ENCODE results near the gene PPFIA2.
"Not testable (repeated sequence)": the region's sequence is repeated elsewhere in the genome, so short reads cannot be mapped to it uniquely, and the experiment has no call there.

Gene PPFIA2

DNA sequence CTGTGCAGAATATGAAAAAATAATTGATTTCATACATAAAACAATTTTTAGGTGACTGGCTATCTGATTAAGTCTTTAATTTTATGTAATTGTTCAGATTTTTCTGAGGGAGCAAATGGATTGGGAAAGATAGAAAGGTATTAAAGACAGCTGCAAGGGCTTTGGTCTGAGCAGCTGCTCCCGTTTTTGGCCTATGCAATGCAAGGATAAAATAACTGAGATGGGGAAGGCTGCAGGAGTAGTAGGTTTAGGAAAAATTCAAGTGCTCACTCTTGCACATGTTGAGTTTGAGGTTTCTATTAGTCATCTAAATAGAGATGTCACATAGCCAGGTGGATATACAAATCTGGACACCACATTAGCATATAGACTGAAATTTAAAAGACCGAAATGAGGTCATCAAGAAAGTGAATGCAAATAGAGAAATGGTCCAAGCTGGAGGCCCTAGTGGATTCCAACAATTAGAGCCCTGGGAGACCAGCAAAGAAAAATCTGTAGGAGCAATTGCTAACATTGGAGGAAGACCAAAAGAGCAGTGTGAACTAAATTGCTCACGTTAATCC lies 144.0 kb downstream of the PPFIA2 start:
- Mint-ChIP-seq H3K36me3 (ENCODE audit: low read depth) (no peaks in the 10 kb centered on the region), H3K27me3 (no peaks in the 10 kb centered on the region), H3K9me3 (no peaks in the 10 kb centered on the region), H3K4me1 (no peaks in the 10 kb centered on the region), H3K4me3 (no peak overlapping the region), H3K27ac (no peak overlapping the region)
- ATAC-seq, result no peak
- no peak for DNase-seq

DNA sequence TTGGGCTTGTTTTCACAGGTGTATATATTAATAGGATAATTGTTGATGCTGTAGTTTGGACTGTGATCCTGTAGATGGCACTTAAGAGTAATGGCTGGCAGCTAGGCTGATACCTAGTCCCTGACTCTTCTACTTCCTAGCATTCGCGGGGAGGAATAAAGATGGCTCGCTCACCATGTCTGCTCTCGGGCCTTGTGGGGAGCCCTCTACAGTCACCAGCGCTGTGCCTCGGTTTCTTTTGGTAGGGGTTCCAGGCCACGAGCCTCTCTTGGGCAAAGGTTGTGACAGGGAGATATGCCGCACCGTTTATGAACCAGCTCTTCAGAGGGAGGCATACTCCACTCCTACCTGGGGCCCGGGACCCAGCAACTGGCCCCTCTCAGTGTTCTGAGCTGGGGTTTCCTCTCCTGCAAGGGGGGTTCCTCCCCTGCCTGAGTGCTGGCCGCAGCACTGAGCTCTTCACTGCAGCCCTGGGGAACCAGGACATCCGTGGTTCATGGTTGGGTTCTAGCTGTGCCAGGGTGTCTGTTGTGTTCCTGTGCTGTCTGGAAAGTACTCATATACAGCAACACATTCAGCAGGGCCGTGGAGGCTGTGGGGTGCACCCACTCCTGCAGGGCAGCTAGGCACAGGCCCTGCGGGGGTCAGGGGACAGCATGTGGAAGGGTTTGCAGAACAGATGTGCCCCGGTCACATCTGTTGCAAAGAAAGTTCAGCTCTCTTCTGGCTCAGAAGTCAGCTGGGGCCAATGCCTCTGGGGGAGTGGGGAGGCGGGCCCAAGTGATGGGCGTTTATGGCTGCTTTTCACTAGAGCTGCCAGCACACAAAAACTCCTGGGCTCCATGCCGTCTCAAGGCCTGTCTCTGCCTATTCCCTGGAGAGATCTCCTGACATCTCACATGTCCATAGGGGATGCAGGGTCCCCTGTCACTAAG lies 147.9 kb downstream of the PPFIA2 start:
- no peak for ATAC-seq

DNA sequence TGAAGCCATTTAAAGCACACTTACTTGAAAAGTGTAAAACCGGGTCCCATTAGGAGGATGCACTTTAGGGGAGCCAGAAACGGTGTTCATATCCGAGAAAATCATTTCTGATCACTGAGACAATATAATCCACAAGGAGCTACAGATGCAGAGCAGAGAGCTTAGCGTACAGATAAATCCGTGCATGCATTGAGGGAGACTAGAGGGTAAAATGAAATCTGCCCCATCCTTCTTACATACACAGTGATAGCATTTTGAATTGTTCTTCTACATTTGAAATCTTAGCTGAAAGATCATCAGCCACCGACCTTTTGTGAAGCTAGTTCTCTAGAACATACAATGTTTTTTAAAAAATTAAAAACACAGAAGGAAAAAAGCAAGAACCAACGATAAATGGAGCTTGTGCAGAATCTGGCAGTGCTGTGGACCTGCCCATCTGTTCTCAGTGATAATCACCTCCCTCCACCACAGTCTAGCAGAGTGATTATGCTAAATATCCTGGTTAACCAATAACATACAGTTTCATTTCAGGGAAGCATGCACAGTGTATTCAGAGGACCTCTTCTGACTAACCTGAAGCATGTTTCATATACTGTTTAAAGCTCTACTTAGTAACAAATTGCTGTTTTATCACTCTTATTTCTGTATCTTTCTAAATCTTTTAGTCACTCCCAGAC lies 161.1 kb downstream of the PPFIA2 start:
- ATAC-seq, result no peak
- H3K4me1 Mint-ChIP-seq, result no peaks in the 10 kb centered on the region
- no peak for DNase-seq
- no peak overlapping the region for H3K27ac Mint-ChIP-seq
- H3K4me3 Mint-ChIP-seq, result no peak overlapping the region
- H3K27me3 Mint-ChIP-seq, result no peaks in the 10 kb centered on the region
- H3K36me3 Mint-ChIP-seq (ENCODE audit: low read depth), result no peaks in the 10 kb centered on the region
- H3K9me3 Mint-ChIP-seq, result no peaks in the 10 kb centered on the region

More for the DNA sequence above, 147.9 kb downstream of the PPFIA2 start:
- H3K27me3 Mint-ChIP-seq, result no peaks in the 10 kb centered on the region
- no peaks in the 10 kb centered on the region for H3K9me3 Mint-ChIP-seq
- no peaks in the 10 kb centered on the region for H3K4me1 Mint-ChIP-seq
- H3K27ac Mint-ChIP-seq, result no peak overlapping the region
- no peak overlapping the region for H3K4me3 Mint-ChIP-seq
- DNase-seq, result no peak
- H3K36me3 Mint-ChIP-seq (ENCODE audit: low read depth), result no peaks in the 10 kb centered on the region

DNA sequence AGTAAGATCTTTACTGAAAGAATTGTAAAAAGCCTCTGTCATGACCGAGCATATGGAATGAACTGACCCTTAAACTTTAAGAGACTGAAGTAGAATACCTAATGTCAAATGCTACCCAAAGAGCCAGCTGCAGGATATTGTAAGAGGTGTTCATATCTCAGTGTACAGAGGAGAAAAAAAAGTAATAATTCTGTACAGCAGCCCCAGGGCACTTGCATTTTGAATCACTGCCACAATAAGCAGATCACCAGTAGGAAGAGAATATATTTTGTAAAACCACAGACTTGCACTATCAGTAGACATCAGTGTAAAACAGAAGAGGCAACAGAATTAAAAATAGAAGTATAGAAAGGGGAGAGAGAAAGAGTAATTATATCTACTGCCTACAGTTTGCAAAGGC lies 162.6 kb downstream of the PPFIA2 start:
- Mint-ChIP-seq H3K27ac (no peak overlapping the region), H3K4me3 (no peak overlapping the region), H3K4me1 (no peaks in the 10 kb centered on the region), H3K9me3 (no peaks in the 10 kb centered on the region), H3K27me3 (no peaks in the 10 kb centered on the region), H3K36me3 (ENCODE audit: low read depth) (no peaks in the 10 kb centered on the region)
- ATAC-seq (no peak), DNase-seq (no peak)

DNA sequence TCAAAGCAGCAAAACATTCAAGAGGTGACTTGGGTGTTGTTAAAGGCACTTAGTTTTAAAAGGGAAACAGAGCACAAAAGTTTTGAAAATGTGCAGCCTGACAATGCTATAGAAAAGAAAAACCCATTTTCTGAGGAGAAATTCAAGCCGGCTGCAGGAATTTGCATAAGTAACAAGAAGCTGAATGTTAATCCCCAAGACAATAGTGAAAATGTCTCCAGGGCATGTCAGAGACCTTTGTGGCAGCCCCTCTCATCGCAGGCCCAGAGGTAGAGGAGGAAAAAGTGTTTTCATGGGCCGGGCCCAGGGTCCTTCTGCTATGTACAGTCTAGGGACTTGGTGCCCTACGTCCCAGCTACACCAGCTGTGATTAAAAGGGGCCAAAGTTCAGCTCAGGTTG lies 167.9 kb downstream of the PPFIA2 start:
- ATAC-seq (no peak), DNase-seq (no peak)
- Mint-ChIP-seq H3K36me3 (ENCODE audit: low read depth) (no peaks in the 10 kb centered on the region), H3K27ac (no peak overlapping the region), H3K4me3 (no peak overlapping the region), H3K4me1 (no peaks in the 10 kb centered on the region), H3K9me3 (peaks cover 6% of the 10 kb centered on the region), H3K27me3 (no peaks in the 10 kb centered on the region)

DNA sequence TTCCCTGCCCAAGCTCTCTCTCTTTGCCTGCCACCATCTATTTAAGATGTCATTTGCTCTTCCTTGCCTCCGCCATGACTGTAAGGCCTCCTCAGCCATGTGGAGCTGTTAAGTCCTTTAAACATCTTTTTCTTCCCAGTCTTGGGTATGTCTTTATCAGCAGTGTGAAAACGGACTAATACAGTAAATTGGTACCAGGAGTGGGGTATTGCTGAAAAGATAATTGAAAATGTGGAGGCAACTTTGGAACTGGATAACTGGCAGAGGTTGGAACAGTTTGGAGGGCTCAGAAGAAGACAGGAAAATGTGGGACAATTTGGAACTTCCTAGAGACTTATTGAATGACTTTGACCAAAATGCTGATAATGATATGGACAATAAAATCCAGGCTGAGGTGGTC lies 168.4 kb downstream of the PPFIA2 start:
- not testable (repeated sequence) for H3K36me3 Mint-ChIP-seq (ENCODE audit: low read depth); H3K27ac Mint-ChIP-seq; H3K4me1 Mint-ChIP-seq; H3K27me3 Mint-ChIP-seq; H3K4me3 Mint-ChIP-seq; DNase-seq; ATAC-seq; H3K9me3 Mint-ChIP-seq

DNA sequence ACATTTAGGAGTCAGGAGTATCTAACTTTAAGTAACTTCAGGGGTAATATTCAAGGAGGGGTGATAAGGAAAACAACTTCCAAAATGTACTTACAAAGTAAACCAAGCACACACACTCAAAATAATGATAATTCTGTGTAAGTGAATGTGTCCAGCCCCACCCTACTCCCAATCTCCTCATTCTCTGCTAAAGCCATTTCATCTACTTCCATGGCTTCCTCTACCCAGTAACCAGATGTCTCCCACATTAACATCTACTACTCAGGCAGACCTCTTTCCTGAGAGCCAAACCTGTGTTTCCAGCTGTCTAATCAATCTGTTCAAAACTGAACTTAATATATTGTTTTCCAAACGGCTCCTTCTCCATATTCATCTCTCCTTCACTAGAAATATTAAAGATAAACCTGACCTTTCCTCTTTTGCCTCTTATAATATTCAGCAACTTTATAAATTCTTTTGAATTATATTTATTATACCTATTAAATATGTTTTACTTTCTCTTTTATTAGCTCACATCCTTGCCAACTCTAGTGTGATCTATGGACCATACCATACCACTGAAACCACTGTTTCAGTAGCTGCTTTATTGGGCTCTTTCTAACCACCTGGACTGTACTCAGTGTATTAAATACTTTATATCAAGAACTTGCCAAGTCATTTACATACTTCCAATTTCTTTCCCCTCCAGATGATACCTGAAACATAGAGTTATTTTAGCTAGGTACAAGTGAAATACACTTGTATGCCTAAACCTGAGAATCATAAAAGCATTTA lies 170.7 kb downstream of the PPFIA2 start:
- no peaks in the 10 kb centered on the region for H3K36me3 Mint-ChIP-seq (ENCODE audit: low read depth)
- no peak overlapping the region for H3K4me3 Mint-ChIP-seq
- DNase-seq, result no peak
- no peak overlapping the region for H3K27ac Mint-ChIP-seq
- H3K4me1 Mint-ChIP-seq, result no peaks in the 10 kb centered on the region
- no peak for ATAC-seq
- peaks cover 6% of the 10 kb centered on the region for H3K9me3 Mint-ChIP-seq
- no peaks in the 10 kb centered on the region for H3K27me3 Mint-ChIP-seq

DNA sequence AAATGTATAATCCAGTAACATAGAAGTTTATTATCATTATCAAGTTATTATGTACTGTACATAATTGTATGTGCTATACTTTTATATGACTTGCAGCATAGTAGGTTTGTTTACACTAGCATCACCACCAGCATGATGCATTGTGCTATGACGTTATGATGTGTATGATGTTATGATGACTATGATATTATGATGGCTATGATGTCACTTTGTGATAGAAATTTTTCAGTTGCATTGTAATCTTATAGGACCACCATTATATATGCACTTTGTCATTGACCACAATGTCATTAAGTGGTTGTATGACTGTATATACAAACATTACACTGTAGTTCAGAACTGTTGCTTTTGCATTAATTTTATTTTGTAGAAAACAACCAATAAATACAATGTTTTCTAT lies 173.4 kb downstream of the PPFIA2 start:
- Mint-ChIP-seq H3K36me3 (ENCODE audit: low read depth) (no peaks in the 10 kb centered on the region), H3K4me3 (no peak overlapping the region)

DNA sequence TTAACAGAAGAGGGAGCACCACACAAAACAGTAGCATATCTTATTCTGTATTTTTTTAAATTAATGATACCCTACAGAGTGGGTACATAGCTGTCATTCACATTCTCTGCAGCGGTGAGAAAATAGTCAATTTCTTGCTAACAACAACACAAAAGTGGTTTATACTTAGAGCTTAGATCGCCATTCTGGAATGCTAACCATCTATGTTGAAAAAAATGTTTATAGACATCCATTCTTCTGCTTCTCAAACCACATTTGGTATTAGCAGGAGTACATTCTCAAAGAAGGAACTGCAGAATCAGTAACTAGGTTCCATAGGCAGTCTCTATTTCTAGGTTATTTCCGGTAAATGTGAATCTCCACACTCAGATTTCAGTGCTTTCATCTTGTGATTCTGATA lies 185.9 kb downstream of the PPFIA2 start:
- Mint-ChIP-seq H3K9me3 (no peaks in the 10 kb centered on the region), H3K4me3 (no peak overlapping the region), H3K27ac (no peak overlapping the region), H3K36me3 (ENCODE audit: low read depth) (no peaks in the 10 kb centered on the region), H3K27me3 (no peaks in the 10 kb centered on the region), H3K4me1 (no peaks in the 10 kb centered on the region)
- ATAC-seq (no peak), DNase-seq (no peak)

More for the DNA sequence above, 173.4 kb downstream of the PPFIA2 start:
- H3K4me1 Mint-ChIP-seq, result no peaks in the 10 kb centered on the region
- no peak overlapping the region for H3K27ac Mint-ChIP-seq
- no peaks in the 10 kb centered on the region for H3K27me3 Mint-ChIP-seq
- DNase-seq (no peak), ATAC-seq (no peak)
- H3K9me3 Mint-ChIP-seq, result peaks cover 3% of the 10 kb centered on the region

DNA sequence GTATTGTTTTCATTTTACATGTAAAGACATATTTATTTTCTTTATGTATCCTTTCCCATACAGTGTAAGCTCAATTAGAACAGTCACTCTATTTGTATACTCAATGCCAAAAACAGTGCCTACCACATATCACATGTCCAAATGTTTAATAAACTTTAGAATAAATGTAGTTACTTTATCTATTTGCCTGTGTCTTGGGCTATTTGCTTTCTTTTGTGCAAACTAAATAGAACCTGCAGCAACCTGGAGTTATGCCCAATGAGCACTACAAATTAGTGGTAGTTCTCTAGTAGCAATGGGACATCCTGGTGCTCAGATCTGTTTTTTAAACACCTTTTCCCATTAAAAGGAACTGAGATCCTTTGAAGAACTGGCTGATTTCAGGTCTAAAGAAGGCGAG lies 186.7 kb downstream of the PPFIA2 start:
- H3K9me3 Mint-ChIP-seq, result no peaks in the 10 kb centered on the region
- ATAC-seq (no peak), DNase-seq (no peak)
- H3K27me3 Mint-ChIP-seq, result no peaks in the 10 kb centered on the region
- H3K4me1 Mint-ChIP-seq, result no peaks in the 10 kb centered on the region
- H3K4me3 Mint-ChIP-seq, result no peak overlapping the region
- no peak overlapping the region for H3K27ac Mint-ChIP-seq
- H3K36me3 Mint-ChIP-seq (ENCODE audit: low read depth), result no peaks in the 10 kb centered on the region

DNA sequence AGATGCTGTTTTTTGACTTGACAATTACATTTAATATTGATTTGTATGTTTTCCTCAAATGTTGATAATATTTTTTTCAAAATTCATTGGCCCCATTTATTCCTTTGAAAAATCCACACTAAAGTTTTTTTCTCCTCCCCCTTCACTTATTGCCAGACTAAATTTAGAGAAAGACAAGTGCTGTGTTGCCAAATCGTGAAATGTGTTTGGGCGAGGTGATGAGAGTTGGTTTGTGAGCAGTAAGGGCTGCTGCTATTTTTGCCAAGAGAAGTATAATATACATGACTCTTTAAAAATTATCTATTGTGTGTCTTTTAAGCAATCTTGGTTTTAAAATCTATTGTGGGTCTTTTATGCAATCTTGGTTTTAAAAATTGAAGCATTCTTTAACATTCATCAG lies 188.9 kb downstream of the PPFIA2 start:
- Mint-ChIP-seq H3K9me3 (no peaks in the 10 kb centered on the region), H3K27me3 (no peaks in the 10 kb centered on the region), H3K27ac (no peak overlapping the region), H3K4me1 (no peaks in the 10 kb centered on the region), H3K36me3 (ENCODE audit: low read depth) (no peaks in the 10 kb centered on the region), H3K4me3 (no peak overlapping the region)
- ATAC-seq, result no peak
- no peak for DNase-seq

DNA sequence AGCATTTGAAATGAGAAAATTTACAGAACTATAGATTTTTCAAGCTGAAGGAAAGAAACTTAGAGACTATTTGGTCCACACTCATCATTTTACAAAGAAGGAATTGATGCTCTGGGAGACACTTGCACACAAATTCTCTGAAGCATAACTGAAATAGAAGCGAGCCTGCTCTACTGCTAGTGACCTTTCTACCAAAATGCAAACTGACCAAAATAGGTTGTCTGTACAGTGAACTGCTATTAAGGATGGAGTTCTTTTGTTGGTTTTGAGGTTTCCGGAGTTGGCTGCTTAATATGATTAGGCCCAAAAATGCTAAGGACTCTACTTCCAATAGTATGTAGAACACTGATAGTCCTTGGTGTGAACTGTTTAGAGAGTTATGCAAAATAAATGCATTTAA lies 194.9 kb downstream of the PPFIA2 start:
- Mint-ChIP-seq H3K36me3 (ENCODE audit: low read depth) (no peaks in the 10 kb centered on the region), H3K4me3 (no peak overlapping the region), H3K27ac (no peak overlapping the region), H3K27me3 (no peaks in the 10 kb centered on the region), H3K9me3 (peaks cover 4% of the 10 kb centered on the region), H3K4me1 (no peaks in the 10 kb centered on the region)
- DNase-seq (no peak), ATAC-seq (no peak)

DNA sequence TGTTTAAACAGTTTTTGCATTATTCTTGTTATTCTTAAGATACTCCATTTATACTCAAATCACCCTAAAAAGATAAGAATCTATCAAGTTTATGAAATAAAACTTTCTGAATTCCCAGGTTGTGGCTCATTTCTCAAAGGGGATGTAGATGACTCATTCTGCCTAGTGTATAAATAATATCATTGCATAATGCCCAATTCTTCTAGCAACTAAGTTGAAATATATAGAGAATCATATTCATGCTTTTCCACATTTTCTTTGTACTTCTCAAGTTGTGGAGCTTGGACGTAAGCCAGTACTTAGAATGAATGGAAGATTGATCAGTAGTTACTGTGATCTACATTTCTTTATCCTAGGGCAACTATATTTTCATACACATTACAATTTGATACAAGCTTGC lies 201.1 kb downstream of the PPFIA2 start:
- no peak for DNase-seq

DNA sequence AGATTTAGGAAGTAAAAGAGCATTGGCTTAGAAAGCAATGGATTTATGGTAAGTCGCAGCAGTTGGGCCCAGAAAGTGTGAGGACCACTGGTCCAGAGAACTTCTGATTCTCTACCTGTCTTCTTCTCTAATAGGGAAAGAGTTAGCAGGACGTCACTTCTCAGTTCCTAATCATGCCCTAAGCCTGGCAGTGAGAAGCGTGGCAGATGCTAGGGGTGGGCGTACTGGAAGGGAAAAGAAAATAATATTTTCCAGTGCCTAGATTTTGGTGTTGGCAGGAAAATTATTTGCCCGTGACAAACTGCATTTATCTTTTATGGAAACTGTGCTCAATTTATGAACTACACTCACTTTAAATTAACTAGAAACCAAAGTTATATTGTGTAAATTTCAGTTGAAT lies 212.3 kb downstream of the PPFIA2 start:
- no peak overlapping the region for H3K4me3 Mint-ChIP-seq
- H3K36me3 Mint-ChIP-seq (ENCODE audit: low read depth), result no peaks in the 10 kb centered on the region
- H3K4me1 Mint-ChIP-seq, result no peaks in the 10 kb centered on the region
- no peak overlapping the region for H3K27ac Mint-ChIP-seq
- ATAC-seq (no peak), DNase-seq (no peak)
- H3K9me3 Mint-ChIP-seq, result peaks cover 4% of the 10 kb centered on the region
- H3K27me3 Mint-ChIP-seq, result no peaks in the 10 kb centered on the region

More for the DNA sequence above, 201.1 kb downstream of the PPFIA2 start:
- Mint-ChIP-seq H3K27me3 (no peaks in the 10 kb centered on the region), H3K9me3 (peaks cover 7% of the 10 kb centered on the region), H3K27ac (no peak overlapping the region), H3K4me1 (no peaks in the 10 kb centered on the region), H3K36me3 (ENCODE audit: low read depth) (no peaks in the 10 kb centered on the region), H3K4me3 (no peak overlapping the region)
- ATAC-seq, result no peak

All from activated naive CD8-positive, alpha-beta T cell treated with anti-CD3 and anti-CD28 coated beads, Interleukin-2, amount 50 U/mL, for 24 hours (primary cell).